Smooth muscle cell of the umbilical artery (primary cell): ENCODE results near the gene ACTR8. TPM values are rescaled to one million over a fixed set of nuclear protein-coding genes. Genes with fewer than 3 reads are reported as not detected.

Experiments used
- total RNA-seq: library from RNA; depleted of rRNA; stranded (reverse); fragments of >200 nt; gene quantifications from 2 replicates; pipeline ENCODE4 v1.2.3, GENCODE V29; 2014

The ACTR8 gene
- 43.4 TPM in 2 replicates for total RNA-seq

GRCh38 chr3:53881691-53882593 is at the start of gene ACTR8:
ACTR8 (minus strand) TSS chr3:53882152; CDS start chr3:53882101, 51 bp downstream.

GRCh38 chr3:53891497-53892285 is 9.7 kb upstream of the ACTR8 start, which contains the start of gene SELENOK:
SELENOK (minus strand) TSS chr3:53891859.

GRCh38 chr3:53846134-53846850 is 35.7 kb downstream of the ACTR8 start, which contains the start of the genes CHDH and IL17RB:
CHDH (minus strand) TSS chr3:53846419; CDS start chr3:53824008, 22,411 bp downstream.
IL17RB (plus strand) TSS chr3:53846568; CDS start chr3:53846589, 21 bp downstream.

Other genes with a start within 250 kb of the ACTR8 start
- not detected in 2 replicates for gene CHDH, start 35.7 kb downstream of the ACTR8 start, total RNA-seq
- gene IL17RB, start 35.6 kb downstream of the ACTR8 start, total RNA-seq: not detected in 2 replicates
- 10.3 and 16.9 TPM in 2 replicates for gene SELENOK, start 9.7 kb upstream of the ACTR8 start, total RNA-seq
- 0.05 TPM in 1 of 2 replicates, not detected in the other for gene CACNA2D3, start 240.4 kb upstream of the ACTR8 start, total RNA-seq